K562 (cell line): Measurements from ENCODE around the gene POLRMT. TPM values are rescaled to one million over a fixed set of nuclear protein-coding genes. Genes with fewer than 3 reads are reported as not detected.
A peak's percentile ranks its signal among the peaks of the same experiment; 100 is the strongest.

Experiments used
- ATAC-seq: fragments of 200-7000 bp; cut with Tn5 transposase; 3 replicates; pipeline ENCODE4 v1.9.1; 2020; ENCODE audit warnings: moderate library complexity
- BruUV-seq: library from RNA; stranded (reverse); fragments of 400-500 nt; replicated peaks from 2 replicates; lab custom pipeline; 2021; lab: Mats Ljungman, UMichigan
- CTCF ChIA-PET: fragments of 300-600 bp; formaldehyde crosslinking; extraction: SDS; loops from one replicate; lab custom pipeline; 2021; ENCODE audit warnings: low intra/inter-chr PET ratio; lab: Yijun Ruan, JAX
- POLR2A ChIA-PET: fragments of 300-600, 350-650 bp; sonication (Branson Sonifier 250); formaldehyde crosslinking; extraction: SDS; loops from one replicate; lab custom pipeline; 2021; ENCODE audit warnings: antibody characterized with exemption, inconsistent platforms; lab: Yijun Ruan, JAX
- DNase-seq, 4 experiments: peaks; one replicate each; pipeline versions ENCODE4 v3.0.0 to v3.0.0-alpha.2; 2011 to 2018; ENCODE audit warnings: low spot score in 3 of 4, mixed read lengths in 3 of 4; ENCODE audit errors: extremely low read depth in 1 of 4
- FAIRE-seq: peaks from 2 replicates; lab custom pipeline; 2011; peaks lifted over from hg19 to GRCh38; lab: Jason Lieb, UNC
- H2AFZ ChIP-seq: 2 replicates; pipeline ENCODE4 v1.6.0; 2011; ENCODE audit warnings: low read depth, low read length, control low read depth, inconsistent platforms
- H3K27ac ChIP-seq: fragments of 200-600 bp; 3 replicates; pipeline ENCODE4 v1.8.0; 2011; ENCODE audit warnings: low read depth, mild to moderate bottlenecking, control low read depth, inconsistent platforms, low read length, moderate library complexity, mixed read lengths; ENCODE audit errors: extremely low read depth
- H3K27me3 ChIP-seq, 2 experiments: fragments of 300-600 bp in 1 of 2; 2 replicates in 1 of 2; 3 replicates in 1 of 2; pipeline versions ENCODE4 v1.6.0 to v1.8.0; 2011; ENCODE audit warnings: inconsistent platforms in 2 of 2, low read length in 2 of 2, mild to moderate bottlenecking in 1 of 2, mixed read lengths in 1 of 2, moderate library complexity in 1 of 2; ENCODE audit not compliant: control insufficient read depth in 2 of 2, insufficient read depth in 2 of 2
- H3K36me3 ChIP-seq: fragments of 300-600 bp; 3 replicates; pipeline ENCODE4 v1.8.0; 2011; ENCODE audit warnings: mild to moderate bottlenecking, low read length, inconsistent platforms; ENCODE audit not compliant: control insufficient read depth, insufficient read depth
- H3K4me1 ChIP-seq, 2 experiments: fragments of 200-600 bp in 1 of 2; replicated peaks in 1 of 2; 2 replicates in 1 of 2; 3 replicates in 1 of 2; pipeline versions ENCODE4 v1.5.1 to v1.8.0; 2011; ENCODE audit warnings: inconsistent platforms in 2 of 2, low read length in 2 of 2, mild to moderate bottlenecking in 1 of 2, mixed read lengths in 1 of 2, moderate library complexity in 1 of 2; ENCODE audit not compliant: control insufficient read depth in 2 of 2, insufficient read depth in 2 of 2
- H3K4me2 ChIP-seq: 2 replicates; pipeline ENCODE4 v1.6.1; 2011; ENCODE audit warnings: low read length, control low read depth, inconsistent platforms, mixed read lengths; ENCODE audit not compliant: insufficient read depth
- H3K4me3 ChIP-seq: fragments of 200-600 bp; sonication (generic), shearing (Covaris generic); 2 replicates; pipeline ENCODE4 v1.5.1; 2016; ENCODE audit warnings: control low read depth, inconsistent platforms
- H3K79me2 ChIP-seq: fragments of 200-600 bp; 3 replicates; pipeline ENCODE4 v1.8.0; 2011; ENCODE audit warnings: low read length, inconsistent platforms; ENCODE audit not compliant: control insufficient read depth, insufficient read depth
- H3K9ac ChIP-seq, 2 experiments: 2 replicates each; pipeline versions ENCODE4 v1.6.0 to v1.6.1; 2011; ENCODE audit warnings: low read depth in 2 of 2, low read length in 2 of 2, control low read depth in 1 of 2, inconsistent platforms in 1 of 2, mild to moderate bottlenecking in 1 of 2, mixed read lengths in 1 of 2; ENCODE audit not compliant: insufficient read depth in 1 of 2
- H3K9me1 ChIP-seq: one replicate; pipeline ENCODE4 v1.6.0; 2011; ENCODE audit warnings: inconsistent platforms, mild to moderate bottlenecking, low read length, moderate library complexity; ENCODE audit not compliant: control insufficient read depth, insufficient read depth
- H3K9me3 ChIP-seq: replicated peaks from 2 replicates; pipeline ENCODE4 v1.5.1; 2011; ENCODE audit warnings: low read depth, low read length, inconsistent platforms; ENCODE audit not compliant: control insufficient read depth, insufficient read depth
- H4K20me1 ChIP-seq: replicated peaks from 2 replicates; pipeline ENCODE4 v1.6.1; 2011; ENCODE audit warnings: low read length, inconsistent platforms, mixed read lengths; ENCODE audit not compliant: control insufficient read depth, insufficient read depth
- E2F3 ChIP-seq: fragments of 250-450 bp; sonication (Bioruptor Pico); IDR thresholded peaks from 2 replicates; pipeline ENCODE4 v1.4.0; 2020; ENCODE audit warnings: mild to moderate bottlenecking
- POLR2G ChIP-seq: fragments of 200-400 bp; formaldehyde crosslinking; IDR thresholded peaks from 2 replicates; pipeline ENCODE4 v1.6.1; 2017; ENCODE audit warnings: low read depth, mild to moderate bottlenecking, antibody characterized with exemption, low read length, moderate library complexity
- SMAD2 ChIP-seq: fragments of 150-350 bp; IDR thresholded peaks from 2 replicates; pipeline ENCODE4 v1.6.1; 2014; ENCODE audit warnings: low read depth, mild to moderate bottlenecking, low read length
- WGBS: fragments of 100-300 bp; shearing (Covaris generic); methylation state at CpG from one replicate; pipeline ENCODE4 v1.1.6; 2016; ENCODE audit warnings: low coverage, mixed read lengths; ENCODE audit not compliant: insufficient coverage; ENCODE audit errors: missing lambda C conversion rate; 5-methylcytosine and 5-hydroxymethylcytosine counted together
- in situ Hi-C: fragments of 300-500 bp; cut with MboI; formaldehyde crosslinking; loops from 4 replicates; pipeline ENCODE4 v1.15.0; 2018; ENCODE audit warnings: inconsistent platforms, mixed read lengths
- intact Hi-C: fragments of 100-400 bp; cut with micrococcal nuclease; formaldehyde crosslinking; loops from 2 replicates; pipeline ENCODE4 v1.14.2; 2022
- polyA plus RNA-seq, 8 experiments: library from polyadenylated mRNA; depleted of rRNA in 4 of 8; stranded (reverse) in 5 of 8; unstranded in 3 of 8; fragments of >200 nt; fragmentation: Nextera tagmentation in 2 of 8; fragmentation: Illumina TruSeq in 1 of 8; extraction: Ambion mirVana in 2 of 8; extraction: Trizol in 1 of 8; gene quantifications; 2 replicates each; pipeline versions ENCODE4 v1.2.1 to v1.2.3, GENCODE V29; 2011 to 2014; ENCODE audit warnings: inconsistent platforms in 1 of 8, missing spikeins in 1 of 8
- total RNA-seq, 7 experiments: library from RNA; depleted of rRNA in 6 of 7; stranded (reverse); fragments of >200 nt in 6 of 7; fragmentation: Illumina TruSeq in 2 of 7; extraction: Trizol in 2 of 7; gene quantifications; 2 replicates each; pipeline versions ENCODE4 v1.2.1 to v1.2.3, GENCODE V29; 2011 to 2021; ENCODE audit warnings: low replicate concordance in 1 of 7
- TF ChIP-seq, protein P1 (sequence below): sonication (generic); formaldehyde crosslinking; IDR thresholded peaks from 2 replicates; pipeline ENCODE4 v1.8.0; 2022; ENCODE audit warnings: missing genetic modification reagents, mild to moderate bottlenecking, borderline replicate concordance
- TF ChIP-seq, protein P2 (sequence below): fragments of 150-350 bp; IDR thresholded peaks from 2 replicates; pipeline ENCODE4 v1.6.1; 2014; ENCODE audit warnings: low read depth, mild to moderate bottlenecking, low read length, borderline replicate concordance

POLRMT gene
- total and polyA plus RNA-seq, 9 of the 15 experiments (the other 6 are each of a cell fraction or from before 2014, with no cell fraction given), result 30.3 to 144 (median 68.0) TPM

DNA sequence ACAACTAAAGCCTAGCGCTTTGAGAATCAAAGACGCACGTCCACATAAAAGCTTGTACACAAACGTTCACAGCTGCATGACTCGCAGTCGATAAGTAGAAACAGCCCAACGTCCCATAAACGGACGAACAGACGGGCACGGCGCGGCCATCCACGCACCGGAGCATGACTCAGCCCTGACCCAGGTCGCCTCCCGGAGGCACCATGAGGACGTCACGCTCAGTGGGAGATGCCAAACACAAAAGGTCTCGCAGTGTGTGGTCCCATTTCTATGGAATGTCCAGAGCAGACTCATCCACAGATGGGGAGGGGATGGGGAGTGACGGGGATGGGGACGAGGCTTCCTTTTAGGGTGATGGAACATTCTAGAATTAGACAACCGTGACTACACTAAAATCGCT is 9.4 kb downstream of the POLRMT start (continued):
- TF ChIP-seq, protein P1, sequence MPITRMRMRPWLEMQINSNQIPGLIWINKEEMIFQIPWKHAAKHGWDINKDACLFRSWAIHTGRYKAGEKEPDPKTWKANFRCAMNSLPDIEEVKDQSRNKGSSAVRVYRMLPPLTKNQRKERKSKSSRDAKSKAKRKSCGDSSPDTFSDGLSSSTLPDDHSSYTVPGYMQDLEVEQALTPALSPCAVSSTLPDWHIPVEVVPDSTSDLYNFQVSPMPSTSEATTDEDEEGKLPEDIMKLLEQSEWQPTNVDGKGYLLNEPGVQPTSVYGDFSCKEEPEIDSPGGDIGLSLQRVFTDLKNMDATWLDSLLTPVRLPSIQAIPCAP (CRISPR knock-in tag), result no peak
- TF ChIP-seq, protein P2, sequence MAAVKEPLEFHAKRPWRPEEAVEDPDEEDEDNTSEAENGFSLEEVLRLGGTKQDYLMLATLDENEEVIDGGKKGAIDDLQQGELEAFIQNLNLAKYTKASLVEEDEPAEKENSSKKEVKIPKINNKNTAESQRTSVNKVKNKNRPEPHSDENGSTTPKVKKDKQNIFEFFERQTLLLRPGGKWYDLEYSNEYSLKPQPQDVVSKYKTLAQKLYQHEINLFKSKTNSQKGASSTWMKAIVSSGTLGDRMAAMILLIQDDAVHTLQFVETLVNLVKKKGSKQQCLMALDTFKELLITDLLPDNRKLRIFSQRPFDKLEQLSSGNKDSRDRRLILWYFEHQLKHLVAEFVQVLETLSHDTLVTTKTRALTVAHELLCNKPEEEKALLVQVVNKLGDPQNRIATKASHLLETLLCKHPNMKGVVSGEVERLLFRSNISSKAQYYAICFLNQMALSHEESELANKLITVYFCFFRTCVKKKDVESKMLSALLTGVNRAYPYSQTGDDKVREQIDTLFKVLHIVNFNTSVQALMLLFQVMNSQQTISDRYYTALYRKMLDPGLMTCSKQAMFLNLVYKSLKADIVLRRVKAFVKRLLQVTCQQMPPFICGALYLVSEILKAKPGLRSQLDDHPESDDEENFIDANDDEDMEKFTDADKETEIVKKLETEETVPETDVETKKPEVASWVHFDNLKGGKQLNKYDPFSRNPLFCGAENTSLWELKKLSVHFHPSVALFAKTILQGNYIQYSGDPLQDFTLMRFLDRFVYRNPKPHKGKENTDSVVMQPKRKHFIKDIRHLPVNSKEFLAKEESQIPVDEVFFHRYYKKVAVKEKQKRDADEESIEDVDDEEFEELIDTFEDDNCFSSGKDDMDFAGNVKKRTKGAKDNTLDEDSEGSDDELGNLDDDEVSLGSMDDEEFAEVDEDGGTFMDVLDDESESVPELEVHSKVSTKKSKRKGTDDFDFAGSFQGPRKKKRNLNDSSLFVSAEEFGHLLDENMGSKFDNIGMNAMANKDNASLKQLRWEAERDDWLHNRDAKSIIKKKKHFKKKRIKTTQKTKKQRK, result no peak
- TF ChIP-seq E2F3 (CRISPR knock-in tag), result no peak

DNA sequence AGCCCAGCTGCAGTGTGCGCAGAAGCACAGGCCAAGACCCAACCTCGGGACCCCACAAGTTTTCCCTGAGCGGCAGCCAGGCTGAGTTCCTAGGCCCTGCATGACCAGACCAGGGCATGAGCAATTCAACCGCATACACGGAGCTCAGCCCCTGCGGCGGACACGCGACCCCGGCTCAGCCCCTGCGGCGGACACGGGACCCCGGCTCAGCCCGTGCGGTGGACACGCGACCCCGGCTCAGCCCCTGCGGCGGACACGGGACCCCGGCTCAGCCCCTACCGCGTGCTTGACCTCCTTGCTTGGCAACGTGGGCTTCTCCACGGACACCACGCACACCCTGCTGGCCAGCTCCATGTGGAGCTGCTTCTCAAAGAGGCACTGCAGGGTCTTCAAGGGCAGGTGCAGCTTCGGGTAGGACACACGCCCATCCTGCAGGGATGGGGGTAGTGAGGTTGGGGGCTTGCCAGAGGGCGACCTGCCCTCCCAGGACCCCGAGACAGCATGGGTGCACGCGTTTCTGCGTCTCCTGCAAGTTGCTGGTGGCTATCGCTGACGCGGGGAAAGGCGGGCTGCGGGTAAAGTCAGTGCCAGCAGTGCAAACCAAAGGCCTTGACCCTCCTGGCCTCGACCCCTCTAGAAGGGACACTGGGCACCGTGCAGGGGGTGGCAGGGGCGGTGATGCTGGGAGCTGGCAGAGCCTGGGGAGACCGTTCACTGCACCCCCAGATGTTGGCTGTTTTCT is 10.0 kb downstream of the POLRMT start:
- Histone ChIP-seq H3K9ac (no peak overlapping the region; a peak in 1 of 4 replicates), H3K27me3 (no peaks in the 10 kb centered on the region), H3K9me1 (no peaks in the 10 kb centered on the region), H4K20me1 (no peaks in the 10 kb centered on the region), H3K36me3 (peaks cover 80% of the 10 kb centered on the region; the same call in 2 of the 3 replicates), H3K9me3 (no peaks in the 10 kb centered on the region; the same call in 1 of the 2 replicates), H3K79me2 (peaks cover 6% of the 10 kb centered on the region; the same call in 1 of the 3 replicates)
- ATAC-seq, result no peak
- DNase-seq, result no peak
- POLR2A ChIA-PET, result no interaction called here
- CTCF ChIA-PET, result no interaction called here
- WGBS, result 93% methylated on average over 23 of the region's 44 CpGs
- no TSS peak for BruUV-seq
- TF ChIP-seq POLR2G (peak; percentile 64), SMAD2 (no peak)
- TF ChIP-seq, all 486 proteins: peak for 1
- Histone ChIP-seq H3K27ac (no peak overlapping the region), H3K4me2 (no peak overlapping the region), H2AFZ (no peak overlapping the region), H3K4me1 (peaks cover 0 to 19% of the 10 kb centered on the region in 2 experiments; a peak in 1 of 5 replicates), H3K4me3 (no peak overlapping the region)
- no peak for FAIRE-seq
- intact Hi-C loops, result no loop called here
- in situ Hi-C loops, result no loop called here
